Activated CD8-positive, alpha-beta memory T cell treated with anti-CD3 and anti-CD28 coated beads, Interleukin-2, amount 50 U/mL, for 4 hours (primary cell): ENCODE measurements around the gene PLA2G2E.
"Not testable (repeated sequence)": the region's sequence is repeated elsewhere in the genome, so short reads cannot be mapped to it uniquely, and the experiment has no call there.

ENCODE experiments used
- DNase-seq: peaks from one replicate; pipeline ENCODE4 v3.0.0-alpha.2; 2020

PLA2G2E gene, protein sequence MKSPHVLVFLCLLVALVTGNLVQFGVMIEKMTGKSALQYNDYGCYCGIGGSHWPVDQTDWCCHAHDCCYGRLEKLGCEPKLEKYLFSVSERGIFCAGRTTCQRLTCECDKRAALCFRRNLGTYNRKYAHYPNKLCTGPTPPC

DNA sequence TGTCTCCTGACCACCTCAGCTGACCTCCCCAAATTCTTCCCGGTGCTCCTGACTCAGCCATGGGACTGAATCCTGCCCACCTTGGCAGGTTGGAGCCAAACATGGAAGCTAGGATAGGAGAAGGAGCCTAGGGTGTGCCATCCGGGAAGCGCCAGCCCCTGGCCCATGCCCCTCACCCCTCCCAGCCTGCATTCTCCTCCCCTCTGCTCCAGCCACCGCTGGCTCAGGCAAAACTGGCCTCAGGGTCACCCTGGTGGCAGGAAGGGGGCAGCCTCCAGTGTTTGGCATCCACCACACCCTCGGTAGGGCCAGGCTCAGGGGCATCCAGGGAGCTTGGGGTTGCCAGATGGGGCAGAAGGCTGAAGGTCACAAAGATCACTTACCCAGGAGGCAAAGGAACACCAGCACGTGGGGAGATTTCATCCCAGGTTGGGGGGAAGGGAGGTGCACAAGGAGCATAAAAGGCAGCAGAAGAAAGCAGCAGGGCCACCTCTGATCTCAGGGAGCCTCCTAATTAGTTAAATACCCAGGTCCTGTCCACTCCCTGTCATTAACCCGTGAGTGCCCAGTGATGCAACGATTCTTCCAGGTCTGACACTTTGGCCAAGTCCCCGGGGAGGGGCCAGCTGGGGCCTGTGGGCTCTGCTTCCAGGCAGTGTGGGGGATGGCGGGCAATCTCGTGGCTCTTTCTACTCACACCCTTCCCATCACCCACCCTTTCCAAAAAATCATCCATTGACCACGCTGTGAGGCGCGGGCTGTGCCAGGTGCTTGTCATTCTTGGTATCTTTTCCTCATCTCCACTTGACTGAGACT, at the start of gene PLA2G2E:
TSS of gene PLA2G2E (minus strand) at position 481 of the 816 bp plus-strand sequence. CDS start at position 423, 58 bp downstream.
- DNase-seq, result no peak

DNA sequence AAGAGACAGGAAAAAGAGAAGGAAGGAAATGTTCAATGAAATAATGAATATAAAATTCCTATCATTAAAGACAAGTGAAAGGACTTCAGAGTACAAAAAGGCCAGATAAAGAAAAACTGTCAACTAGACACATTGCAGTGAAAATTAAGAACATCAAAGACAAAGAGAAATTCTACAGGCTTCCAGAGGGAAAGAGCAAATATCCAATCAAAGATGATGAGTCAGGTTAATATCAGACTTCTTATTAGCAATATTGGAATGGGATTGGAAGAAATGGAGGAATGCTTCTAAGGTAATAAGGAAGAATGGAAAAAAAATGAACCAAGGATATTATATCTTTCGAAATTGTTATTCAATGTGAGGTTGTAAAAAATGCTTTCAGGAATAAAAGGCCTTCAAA, 48.2 kb upstream of the PLA2G2E start:
- no peak for DNase-seq

DNA sequence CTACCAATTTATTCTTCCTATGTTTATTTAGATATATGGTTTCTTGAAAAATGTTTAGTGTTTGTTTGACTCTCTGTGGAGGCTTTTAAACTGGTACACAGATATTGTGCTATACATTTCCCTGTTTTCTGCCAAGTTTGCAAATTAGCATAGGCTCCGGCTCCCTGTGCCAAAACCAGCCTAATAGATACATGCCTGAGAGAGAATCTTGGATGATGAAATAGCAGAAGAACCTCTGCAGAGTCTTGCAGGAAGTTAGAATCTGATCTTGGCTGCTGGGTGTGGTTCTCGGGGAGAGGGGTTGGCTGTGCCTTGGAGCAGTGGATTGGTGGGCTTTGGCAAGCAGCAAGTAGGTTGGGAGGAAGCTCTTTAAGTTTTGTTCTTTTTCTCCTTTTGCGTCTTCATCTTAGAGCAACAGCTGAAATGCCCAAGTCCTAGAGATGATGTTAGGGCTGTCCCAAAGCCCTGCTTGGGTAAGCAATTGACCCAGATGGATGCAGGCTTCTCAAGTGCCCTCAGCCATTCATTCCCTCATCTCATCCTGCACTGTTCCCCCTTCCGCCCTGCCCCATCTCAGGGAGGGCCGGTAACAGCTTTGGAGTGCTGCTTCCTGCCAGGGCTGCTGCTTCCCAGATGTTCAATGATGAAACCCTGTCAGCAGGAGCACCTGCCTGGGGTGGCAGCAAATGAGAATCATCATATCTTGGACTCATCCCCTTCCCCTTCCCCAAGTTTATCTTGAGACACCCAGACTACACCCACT, 46.7 kb upstream of the PLA2G2E start:
- no peak for DNase-seq

DNA sequence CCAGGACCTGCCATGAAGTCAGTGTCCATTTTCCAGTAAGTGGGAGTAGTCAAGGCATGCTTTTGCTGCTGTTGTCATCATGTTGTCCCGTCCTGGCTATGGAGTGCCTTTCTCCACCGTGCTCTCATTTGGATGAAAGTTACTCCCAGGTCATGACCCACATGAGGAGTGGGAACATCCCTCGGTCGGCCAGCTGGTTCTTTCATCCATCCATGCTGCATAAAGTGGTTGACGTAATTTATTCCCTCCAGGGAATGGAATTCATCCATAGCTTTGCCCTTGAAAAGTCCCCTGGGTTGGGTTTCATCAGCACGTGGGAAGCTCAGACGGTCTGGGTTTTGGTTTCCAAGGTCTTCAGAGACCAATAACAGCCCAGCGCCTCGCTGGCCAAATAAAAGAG, 44.4 kb upstream of the PLA2G2E start:
- DNase-seq, result no peak

DNA sequence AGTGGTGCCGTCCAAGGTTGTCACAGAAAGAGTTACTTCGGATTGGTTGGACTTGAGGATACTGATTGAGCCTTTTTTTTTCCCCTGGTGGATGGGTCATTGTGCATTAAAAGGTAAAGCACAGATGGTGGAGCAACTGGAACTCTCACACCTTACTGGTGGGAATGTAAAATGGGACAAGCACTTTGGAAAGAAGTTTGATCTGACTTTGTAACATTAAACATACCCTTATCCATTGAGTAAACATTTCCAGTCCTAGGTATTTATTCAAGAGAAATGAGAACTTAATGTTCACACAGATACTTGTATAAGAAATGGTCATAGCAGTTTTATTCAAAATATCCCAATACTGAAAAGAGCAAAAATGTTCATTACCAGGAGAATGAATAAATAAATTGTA, 41.1 kb upstream of the PLA2G2E start:
- no peak for DNase-seq

DNA sequence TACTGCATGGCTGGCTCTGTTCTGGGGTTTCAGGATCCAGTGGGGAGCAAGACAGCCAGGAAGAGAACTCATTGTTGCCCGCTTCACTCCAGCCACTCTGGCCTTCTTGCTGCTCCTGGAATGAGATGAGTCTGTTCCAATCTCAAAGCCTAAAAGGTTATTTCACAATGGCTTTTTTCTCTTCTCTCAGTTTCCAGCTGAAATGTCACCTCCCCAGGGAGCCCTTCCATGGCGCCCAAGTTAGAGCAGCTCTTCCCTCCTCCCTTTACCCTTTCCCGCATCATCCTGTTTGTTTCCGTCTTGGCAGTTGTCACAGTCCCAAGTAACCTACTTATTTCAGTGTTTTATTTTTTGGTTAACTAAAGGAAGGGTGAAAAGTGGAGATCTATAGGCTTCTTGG, 40.2 kb upstream of the PLA2G2E start:
- DNase-seq, result no peak

DNA sequence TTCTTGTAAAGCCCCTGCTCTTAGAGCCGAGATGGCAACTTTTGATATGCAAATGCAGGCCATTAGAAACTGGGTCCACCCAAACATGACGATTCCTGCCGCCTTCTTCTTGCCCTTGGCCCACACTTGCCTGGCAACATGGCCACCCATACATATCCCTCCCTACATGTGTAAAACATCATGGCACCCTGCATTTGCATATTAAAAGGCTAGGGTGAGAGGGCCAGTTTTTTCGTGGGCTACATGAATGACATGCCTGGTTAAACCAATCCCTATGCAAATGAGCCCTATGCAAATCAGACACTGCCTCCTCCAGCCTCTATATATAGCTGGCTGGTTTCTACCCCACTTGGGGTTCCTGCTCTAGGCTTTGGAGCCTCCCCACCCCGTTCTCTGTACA, 37.2 kb upstream of the PLA2G2E start:
- DNase-seq, result no peak

DNA sequence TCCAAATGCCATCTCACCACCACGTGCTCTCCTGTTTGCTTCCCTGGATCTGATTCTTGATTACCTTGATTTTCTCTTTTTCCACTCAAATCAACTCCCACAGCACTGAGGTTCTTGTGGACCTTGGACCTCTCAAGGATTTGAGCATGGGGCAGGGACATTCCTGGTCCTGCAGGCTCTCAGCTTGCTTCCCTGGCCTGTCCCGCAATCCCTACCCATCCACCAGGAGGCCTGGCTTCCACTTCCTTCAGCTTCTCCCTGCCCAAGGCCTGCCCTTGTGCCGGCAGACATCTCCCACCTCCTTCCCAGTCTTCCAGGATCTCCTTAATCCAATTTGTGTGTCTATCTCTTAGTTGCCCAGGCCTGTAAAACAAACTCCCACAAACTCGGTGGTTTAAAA, 34.4 kb upstream of the PLA2G2E start:
- DNase-seq, result no peak

DNA sequence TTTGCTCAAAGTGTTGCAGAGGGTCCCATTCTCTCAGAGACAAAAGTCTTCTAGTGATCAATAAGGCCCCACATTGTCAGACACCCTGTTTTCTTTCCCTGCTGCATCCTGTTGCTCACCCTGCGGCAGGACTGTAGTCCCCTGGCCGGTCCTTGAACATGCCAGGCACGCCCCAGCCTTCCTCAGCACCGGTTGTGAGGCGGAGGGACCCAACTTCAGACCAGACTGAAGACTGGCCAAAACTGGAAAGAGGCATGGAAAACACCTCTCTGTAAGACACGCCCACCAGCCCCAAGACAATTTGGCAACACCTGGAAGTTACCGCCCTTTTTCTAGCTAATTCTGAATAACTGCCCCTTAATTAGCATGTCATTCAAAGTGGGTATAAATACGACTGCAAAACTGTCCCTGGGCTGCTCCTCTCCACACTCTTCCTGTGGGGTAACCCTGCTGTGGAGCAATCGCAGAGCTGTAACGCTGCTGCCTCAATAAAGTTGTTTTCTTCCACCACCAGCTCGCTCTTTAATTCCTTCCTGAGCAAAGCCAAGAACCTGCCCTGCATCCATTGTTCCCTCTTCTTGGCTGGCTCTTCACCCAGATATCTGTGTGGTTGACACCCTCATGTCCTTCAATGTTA, 32.2 kb upstream of the PLA2G2E start:
- no peak for DNase-seq

DNA sequence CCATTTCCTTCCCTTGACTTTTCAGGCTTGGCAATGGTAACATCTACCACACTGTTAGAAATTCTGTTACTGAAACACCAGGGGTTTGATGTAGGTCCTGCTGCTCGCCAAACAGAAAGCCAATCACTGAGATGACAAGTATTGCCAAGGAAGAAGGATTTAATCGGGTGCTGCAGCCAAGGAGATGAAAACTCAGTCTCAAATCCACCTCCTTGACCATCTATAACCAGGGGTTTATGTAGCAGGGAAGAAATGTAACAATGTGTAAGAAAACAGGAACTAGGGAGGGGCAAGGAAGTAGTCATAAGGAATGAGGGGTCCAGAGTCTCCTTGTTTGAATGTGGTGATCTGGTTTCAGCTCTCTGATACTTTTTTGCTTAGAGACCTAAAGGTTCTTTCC, 30.6 kb upstream of the PLA2G2E start:
- no peak for DNase-seq

DNA sequence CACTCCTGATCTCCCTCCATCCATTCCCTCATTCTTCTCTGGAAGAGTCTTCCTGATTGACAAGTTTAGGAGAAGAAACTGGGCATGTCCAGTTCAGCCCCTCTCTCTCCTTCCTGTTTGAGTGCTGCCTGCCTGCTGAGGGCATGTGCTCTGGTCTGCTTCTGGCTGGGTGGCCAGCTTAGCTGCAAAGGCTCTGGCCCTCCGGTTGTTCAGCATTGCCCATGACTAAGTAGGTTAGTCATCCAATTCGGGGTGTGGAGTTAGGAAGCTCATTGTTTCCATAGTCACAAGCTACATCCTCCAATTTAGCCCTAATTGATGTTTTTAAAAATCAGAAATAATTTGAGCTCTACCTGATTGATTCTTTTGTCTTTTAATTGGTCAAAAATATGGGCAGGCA, 25.6 kb upstream of the PLA2G2E start:
- no peak for DNase-seq

DNA sequence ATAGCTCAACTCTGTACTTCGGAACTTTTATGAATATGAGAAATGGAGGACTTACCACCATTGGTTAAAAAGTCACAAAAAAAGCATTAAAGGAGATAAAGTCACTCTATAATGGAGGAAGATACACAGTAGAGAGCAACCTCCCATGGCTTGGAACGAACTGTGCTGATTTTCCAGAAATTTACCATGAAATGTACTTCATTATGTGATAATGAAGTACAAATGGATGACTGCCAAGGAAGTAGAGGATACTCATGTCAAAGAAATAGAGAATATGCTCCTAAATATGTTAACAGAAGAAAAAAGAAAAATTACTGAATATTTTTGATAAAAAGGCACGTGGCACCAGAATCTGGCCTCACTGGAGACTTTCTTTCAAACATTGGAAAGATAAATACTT, 23.6 kb upstream of the PLA2G2E start:
- no peak for DNase-seq

DNA sequence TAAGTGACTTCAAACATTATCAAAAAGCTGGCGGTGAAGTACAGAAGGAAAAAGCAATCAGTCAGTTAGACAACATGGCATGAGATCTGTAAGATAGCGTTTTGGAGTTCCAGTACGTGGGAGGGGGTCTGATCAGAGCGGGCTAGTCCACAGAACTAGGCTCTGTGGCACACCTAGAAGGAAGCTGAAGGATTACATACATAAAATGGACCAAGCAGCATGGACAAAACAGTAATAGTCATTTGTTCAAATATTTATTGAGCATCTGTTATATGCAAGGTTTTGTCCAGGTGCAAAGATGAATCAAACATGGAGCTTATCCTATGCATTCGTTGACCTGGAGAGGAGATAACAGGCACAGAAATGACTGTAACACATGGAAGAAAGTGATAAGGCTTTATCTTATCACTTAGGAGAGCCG, 22.9 kb upstream of the PLA2G2E start:
- no peak for DNase-seq

DNA sequence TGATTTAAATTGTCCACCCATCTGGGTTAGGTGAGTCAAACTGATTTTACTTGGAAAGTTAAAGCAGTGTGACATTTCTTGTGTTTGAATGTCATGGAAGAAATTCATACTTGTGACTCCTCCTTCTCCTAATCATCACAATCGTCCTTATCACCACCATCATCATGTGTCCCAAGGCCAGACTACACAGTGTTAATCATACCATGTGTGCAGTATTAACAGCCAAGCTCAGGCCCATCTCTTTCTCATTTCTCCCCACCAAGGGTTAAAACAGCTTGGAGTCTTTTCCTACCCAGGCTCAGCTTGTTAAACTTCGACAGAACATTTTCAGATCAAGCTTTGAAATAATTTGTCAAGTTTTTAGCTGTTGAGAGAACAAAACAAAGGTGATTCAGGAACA, 22.5 kb upstream of the PLA2G2E start:
- no peak for DNase-seq

DNA sequence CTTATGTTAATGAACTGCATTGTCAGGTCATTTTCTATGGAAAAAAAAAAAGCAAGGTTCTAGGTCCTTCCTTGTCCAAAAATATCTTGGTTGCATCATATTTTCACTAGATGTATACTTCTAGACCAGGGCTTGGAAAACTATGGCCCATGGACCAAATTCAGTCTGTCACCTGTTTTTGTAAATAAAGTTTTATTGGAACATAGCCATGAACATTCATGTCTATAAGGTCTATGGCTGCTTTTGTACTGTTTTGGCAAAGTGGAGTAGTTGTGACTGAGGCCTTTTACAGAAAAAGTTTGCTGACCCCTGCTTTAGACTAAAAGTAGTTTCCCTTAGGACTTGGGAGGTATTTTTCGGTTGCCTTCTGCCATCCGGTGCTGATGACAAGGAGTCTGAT, 19.2 kb upstream of the PLA2G2E start:
- DNase-seq, result no peak

DNA sequence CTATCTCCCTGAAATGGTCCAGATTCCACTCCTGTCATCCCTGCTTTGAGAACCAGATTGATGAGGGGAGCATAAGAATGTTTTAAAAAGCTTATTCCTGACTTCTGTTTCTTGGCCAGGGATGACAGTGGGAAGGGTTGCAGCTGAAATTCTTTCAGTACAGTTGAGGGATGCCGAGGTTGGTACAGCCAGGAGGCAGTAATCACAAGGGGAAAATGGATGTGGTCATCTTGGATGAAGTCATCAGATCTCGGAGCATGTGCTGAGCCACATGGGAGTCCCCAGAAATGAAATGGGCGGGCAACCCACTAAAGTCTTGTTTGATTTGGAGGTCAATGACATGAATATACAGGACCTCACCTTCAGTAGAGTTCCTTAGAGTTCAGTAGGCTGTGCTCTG, 18.7 kb upstream of the PLA2G2E start:
- no peak for DNase-seq

DNA sequence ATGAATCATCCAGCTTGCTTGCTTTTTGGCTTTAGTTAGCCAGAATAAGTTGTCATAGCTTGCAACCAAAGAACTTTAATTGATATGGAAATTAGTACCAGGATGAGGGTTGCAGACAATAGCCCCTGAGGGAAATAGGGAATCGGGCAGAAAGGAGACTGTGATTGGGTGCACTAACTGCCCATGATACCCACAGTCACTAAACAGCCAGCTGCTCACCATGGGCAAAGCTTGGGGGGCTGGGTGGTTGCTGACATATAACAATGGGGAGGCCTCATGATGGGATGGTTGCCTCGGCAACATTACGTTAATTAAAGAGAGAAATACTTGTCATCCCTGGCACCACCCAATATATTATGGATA, 17.8 kb upstream of the PLA2G2E start:
- no peak for DNase-seq

DNA sequence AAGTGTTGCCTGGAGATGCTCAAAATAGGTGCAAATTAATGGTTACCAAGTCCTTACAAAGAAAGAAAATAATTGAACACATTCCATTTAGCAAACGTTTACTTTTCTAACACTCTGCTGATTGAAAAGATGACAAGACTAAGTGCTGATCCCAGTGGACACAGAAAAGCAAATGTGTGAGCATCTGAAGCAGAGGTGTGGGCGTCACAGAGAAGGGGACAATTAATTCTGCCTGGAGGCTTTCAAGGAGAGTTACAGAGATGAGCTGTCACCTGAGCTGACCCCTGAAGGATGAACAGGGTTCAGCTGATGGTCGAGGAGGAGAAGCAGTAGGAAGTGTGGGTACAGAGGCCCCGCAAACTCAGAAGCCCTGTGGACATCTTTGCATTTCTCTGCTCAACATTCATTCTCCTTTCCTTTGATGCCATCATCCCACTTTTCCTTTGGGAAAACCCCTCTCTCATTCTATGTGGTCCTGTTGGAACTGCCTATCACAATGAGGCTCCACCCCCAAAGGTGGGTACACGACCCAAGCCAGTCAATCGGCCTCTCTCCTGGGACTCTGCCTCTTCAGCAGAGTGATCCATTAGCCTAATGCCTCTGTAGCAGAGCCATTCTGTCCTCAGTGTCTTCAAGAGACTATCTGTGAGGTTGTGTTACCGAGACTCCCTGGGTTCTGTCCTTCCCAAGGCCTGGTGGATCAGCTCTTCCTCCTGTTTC, 17.2 kb upstream of the PLA2G2E start:
- no peak for DNase-seq

DNA sequence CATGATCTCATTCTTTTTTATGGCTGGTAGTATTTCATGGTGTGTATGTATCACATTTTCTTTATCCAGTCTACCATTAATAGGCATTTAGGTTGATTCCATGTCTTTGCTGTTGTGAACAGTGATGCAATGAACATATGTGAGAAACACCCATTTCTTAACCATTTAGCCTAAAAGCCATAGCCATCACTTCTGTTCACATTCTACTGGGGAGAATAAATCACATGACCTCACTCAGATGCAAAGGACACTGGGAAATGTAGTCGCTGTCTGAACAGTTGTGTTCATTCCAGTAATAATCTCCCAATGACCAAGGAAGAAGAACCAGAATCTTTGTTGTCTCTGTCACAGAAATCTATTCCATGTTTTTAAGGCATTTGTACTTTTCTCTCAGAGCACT, 15.1 kb upstream of the PLA2G2E start:
- no peak for DNase-seq

DNA sequence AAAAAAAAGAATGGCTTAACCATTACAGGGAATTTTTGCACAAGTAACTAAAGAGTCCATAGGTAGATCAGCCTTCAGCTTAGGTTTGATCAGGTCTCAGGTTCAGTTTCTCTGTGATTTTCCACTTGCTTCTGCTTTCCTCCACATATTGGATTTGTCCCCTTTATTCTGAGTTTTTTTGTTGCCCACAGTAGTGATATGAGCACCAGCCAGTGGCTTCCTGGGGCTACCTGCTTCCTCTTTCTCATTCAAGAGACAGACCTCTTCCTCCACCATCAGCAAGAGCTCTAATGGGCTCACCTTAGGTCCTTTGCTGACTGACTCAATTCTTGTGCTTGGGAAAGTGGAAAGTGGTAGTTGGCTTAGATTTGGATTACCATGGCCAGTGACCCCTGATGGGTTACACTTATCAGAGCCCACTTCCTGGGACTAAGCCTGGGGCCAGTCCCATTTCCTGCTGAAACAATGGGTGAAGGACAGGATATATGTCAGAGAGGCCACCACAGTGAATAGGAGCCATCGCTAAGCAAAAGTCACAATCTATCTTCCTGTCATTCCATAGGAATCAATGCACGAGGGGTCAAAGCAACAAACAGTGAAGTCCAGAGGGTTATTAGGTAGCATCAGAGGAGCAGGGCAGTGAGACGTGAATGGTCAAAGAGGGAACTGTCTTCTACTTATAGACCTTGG, 12.8 kb upstream of the PLA2G2E start:
- DNase-seq, result no peak

DNA sequence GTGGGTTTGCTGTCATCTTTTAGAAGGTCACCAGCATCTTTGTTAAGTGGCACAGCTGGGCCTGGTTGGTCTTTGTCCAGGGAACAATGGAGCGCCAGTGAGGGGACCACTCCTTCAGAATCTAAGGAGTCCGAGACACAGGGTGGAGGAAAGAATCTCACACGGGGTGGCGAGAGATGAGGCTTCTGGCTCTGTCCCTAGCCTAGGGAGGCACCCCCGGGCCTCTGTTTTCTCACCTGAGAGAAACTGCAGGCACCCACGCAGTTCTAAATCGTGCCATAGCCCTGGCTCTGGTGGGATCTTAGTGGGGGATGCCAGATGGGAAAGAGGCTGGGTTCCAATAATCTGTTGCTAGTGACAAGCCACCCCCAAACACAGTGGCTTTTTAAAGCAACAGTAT, 10.9 kb upstream of the PLA2G2E start:
- DNase-seq, result no peak

DNA sequence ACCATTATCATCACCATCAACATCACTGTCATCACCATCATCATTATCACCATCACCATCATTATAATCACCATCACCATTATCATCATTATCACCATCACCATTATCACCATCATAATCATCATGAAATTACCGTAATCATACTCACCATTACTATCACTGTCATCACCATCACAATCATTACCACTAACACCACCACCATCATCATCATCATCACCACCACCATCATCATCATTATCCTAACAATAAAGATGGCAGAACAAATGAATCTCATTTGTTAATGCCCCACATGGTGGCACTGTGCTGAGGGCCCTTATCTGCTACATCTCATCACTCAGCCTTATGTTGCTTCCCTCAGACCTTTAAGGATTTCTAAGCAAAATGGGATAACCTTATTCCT, 9.4 kb upstream of the PLA2G2E start:
- no peak for DNase-seq

DNA sequence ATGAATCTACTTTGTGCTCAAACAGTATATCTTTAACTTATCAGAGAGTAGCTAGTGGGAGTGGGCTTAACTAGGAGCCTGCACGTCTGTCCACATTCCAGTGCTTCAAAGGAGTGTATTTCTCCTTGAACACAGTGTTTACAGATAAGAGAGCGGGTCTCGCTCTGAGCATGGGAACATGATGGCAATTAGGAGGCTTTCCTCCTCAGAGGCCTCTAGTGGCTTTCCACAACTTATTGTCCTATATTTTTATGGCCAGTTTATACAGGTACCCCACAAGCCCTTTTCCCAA, 3.7 kb upstream of the PLA2G2E start:
- not testable (repeated sequence) for DNase-seq
